Left ventricle myocardium inferior (tissue), 1 donor: ENCODE measurements around the gene HS3ST6. TPM values are rescaled to one million over a fixed set of nuclear protein-coding genes. Genes with fewer than 3 reads are reported as not detected.

Experiments used
- DNase-seq: peaks from one replicate; pipeline ENCODE4 v3.0.0-alpha.2; 2020
- H3K27ac ChIP-seq: fragments of 200-600 bp; replicated peaks from 2 replicates; pipeline ENCODE4 v1.8.0; 2021
- H3K27me3 ChIP-seq: fragments of 200-600 bp; 2 replicates; pipeline ENCODE4 v1.8.0; 2021; ENCODE audit warnings: low read depth
- H3K36me3 ChIP-seq: fragments of 200-600 bp; 2 replicates; pipeline ENCODE4 v1.8.0; 2021
- H3K4me1 ChIP-seq: fragments of 200-600 bp; 2 replicates; pipeline ENCODE4 v1.8.0; 2021
- H3K4me3 ChIP-seq: fragments of 200-600 bp; 2 replicates; pipeline ENCODE4 v1.8.0; 2021; ENCODE audit warnings: mild to moderate bottlenecking, moderate library complexity
- H3K9me3 ChIP-seq: fragments of 200-600 bp; replicated peaks from 2 replicates; pipeline ENCODE4 v1.8.0; 2021
- intact Hi-C: fragments of 100-400 bp; cut with micrococcal nuclease; formaldehyde crosslinking; loops from one replicate; pipeline ENCODE4 v1.11.0; 2022
- total RNA-seq: library from RNA; stranded (reverse); fragmentation: NEBNext Ultra II Directional; extraction: Animal tissue kit (Norgen Biotek cat#: 25700); gene quantifications from one replicate; pipeline ENCODE4 v1.2.1, GENCODE V29; 2021
- TF ChIP-seq, protein P1 (sequence below): fragments of 200-600 bp; IDR thresholded peaks from 2 replicates; pipeline ENCODE4 v1.8.0; 2021; ENCODE audit warnings: antibody characterized with exemption, mild to moderate bottlenecking, borderline replicate concordance
- donor health status: DM: no; HTN: yes; CAD: no; lungs with severe emphysema.

Gene HS3ST6
- total RNA-seq, 1 donor from 2014 or later, result not detected

DNA sequence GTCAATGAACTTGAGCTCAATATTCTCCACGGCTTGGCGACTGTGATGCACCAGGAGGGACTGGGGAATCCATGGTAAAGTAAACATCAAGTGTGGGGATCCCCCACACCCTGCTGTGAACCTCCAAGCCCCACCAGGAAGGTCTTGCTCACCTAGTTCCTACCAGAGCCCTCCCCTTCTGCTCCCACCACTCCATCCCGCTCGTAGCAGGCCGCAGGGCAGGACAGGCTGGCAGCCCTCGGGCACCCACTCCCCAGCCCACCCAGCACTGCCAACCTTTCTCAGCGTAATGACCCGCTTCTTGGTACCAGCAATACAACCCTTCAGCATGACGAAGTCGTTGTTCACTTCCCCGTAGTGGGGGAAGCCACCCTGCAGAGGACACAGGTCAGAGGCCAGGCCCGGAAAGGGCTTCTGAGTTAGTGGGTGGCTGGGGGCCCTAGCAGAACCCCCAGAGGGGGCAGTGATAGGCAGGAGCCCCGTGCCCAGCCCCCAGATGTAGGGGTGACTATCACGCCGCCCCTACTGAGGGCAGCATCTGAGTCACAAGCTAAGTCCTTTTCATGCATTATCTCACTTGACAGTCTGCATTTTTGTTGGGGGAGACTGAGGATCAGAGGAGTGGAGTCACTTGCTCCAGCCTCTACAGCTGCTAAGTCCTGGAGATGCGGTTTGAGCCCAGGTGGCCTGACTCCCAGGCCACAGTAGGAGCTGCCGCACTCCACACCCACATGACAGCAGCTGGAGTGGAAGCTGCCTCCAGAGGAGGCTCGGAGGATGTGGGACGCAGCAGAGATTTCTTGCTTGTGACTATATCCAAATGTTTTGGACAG is 27.6 kb upstream of the HS3ST6 start:
- peaks cover 6% of the 10 kb centered on the region for H3K36me3 ChIP-seq
- peak overlapping the region; percentile 46 for H3K27ac ChIP-seq
- intact Hi-C loops, result no loop called here
- H3K4me1 ChIP-seq, result peaks cover 51% of the 10 kb centered on the region
- H3K27me3 ChIP-seq, result no peaks in the 10 kb centered on the region
- H3K4me3 ChIP-seq, result no peak overlapping the region
- no peak for DNase-seq
- H3K9me3 ChIP-seq, result no peaks in the 10 kb centered on the region
- TF ChIP-seq, protein P1, sequence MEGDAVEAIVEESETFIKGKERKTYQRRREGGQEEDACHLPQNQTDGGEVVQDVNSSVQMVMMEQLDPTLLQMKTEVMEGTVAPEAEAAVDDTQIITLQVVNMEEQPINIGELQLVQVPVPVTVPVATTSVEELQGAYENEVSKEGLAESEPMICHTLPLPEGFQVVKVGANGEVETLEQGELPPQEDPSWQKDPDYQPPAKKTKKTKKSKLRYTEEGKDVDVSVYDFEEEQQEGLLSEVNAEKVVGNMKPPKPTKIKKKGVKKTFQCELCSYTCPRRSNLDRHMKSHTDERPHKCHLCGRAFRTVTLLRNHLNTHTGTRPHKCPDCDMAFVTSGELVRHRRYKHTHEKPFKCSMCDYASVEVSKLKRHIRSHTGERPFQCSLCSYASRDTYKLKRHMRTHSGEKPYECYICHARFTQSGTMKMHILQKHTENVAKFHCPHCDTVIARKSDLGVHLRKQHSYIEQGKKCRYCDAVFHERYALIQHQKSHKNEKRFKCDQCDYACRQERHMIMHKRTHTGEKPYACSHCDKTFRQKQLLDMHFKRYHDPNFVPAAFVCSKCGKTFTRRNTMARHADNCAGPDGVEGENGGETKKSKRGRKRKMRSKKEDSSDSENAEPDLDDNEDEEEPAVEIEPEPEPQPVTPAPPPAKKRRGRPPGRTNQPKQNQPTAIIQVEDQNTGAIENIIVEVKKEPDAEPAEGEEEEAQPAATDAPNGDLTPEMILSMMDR, result no peak

- Histone ChIP-seq H3K4me3 (no peak overlapping the region), H3K27ac (no peak overlapping the region), H3K27me3 (no peaks in the 10 kb centered on the region), H3K4me1 (peaks cover 44% of the 10 kb centered on the region), H3K36me3 (peaks cover 16% of the 10 kb centered on the region), H3K9me3 (no peaks in the 10 kb centered on the region)
- TF ChIP-seq, protein P1, result no peak
- no peak for DNase-seq
- intact Hi-C loops, result no loop called here
Observed at GRCh38 chr16:1944612-1945199, 26.5 kb upstream of the HS3ST6 start.

GRCh38 chr16:1942810-1943726 is 24.9 kb upstream of the HS3ST6 start, which contains the start of gene MSRB1:
MSRB1 (minus strand) TSS chr16:1943199; CDS start chr16:1943156, 43 bp downstream.
- H3K27me3 ChIP-seq, result no peaks in the 10 kb centered on the region
- H3K9me3 ChIP-seq, result no peaks in the 10 kb centered on the region
- intact Hi-C loops, result no loop called here
- peak; percentile 100 for DNase-seq
- H3K4me3 ChIP-seq, result peak within 1 kb of the TSS; percentile 77
- H3K27ac ChIP-seq, result peak within 1 kb of the TSS; percentile 82
- peaks cover 40% of the 10 kb centered on the region for H3K4me1 ChIP-seq
- H3K36me3 ChIP-seq, result peaks cover 33% of the 10 kb centered on the region
- TF ChIP-seq, protein P1, result no peak

DNA sequence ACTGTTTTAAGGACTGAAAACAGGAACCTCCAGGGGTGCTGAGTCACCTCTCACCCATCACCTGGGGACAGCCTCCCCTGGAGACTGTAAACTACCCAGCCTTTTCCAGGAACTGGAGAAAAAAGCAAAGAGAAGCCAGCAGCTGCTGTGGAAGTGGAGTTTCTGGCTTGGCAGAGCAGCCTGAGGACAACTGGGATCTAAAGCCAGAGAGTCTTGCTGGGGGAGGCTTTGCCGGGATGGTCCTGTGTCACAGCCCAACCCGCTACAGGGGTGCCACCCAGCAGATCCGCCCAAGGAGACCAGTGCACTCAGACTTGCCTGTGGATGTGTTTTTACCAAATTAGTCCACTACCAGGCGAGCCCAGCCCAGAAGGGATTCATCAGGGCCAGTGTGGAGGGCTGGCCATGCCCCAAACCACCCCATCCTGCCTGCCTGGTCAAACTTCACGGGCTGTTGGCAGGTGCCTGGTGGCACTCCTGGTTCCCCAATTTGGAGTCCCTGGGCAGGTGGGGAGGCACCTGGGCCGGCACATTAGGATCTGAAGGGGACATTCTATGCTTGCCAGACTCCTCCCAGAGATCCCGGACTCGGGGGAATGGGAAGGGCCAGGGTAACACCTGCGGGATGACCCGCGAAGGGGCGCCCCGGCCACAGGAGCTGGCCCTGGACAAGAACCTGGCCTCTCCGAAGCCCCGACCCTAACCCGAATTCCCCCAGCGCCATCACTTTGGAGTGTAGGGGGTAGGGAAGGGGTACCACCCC is 24.0 kb upstream of the HS3ST6 start:
- TF ChIP-seq, protein P1, result no peak
- Histone ChIP-seq H3K4me1 (peaks cover 35% of the 10 kb centered on the region), H3K9me3 (no peaks in the 10 kb centered on the region), H3K36me3 (peaks cover 39% of the 10 kb centered on the region), H3K27ac (peak overlapping the region; percentile 82), H3K27me3 (no peaks in the 10 kb centered on the region), H3K4me3 (peak overlapping the region; percentile 77)
- no peak for DNase-seq
- intact Hi-C loops, result no loop called here
